ENCODE data around the gene SERPINA12.

DNA sequence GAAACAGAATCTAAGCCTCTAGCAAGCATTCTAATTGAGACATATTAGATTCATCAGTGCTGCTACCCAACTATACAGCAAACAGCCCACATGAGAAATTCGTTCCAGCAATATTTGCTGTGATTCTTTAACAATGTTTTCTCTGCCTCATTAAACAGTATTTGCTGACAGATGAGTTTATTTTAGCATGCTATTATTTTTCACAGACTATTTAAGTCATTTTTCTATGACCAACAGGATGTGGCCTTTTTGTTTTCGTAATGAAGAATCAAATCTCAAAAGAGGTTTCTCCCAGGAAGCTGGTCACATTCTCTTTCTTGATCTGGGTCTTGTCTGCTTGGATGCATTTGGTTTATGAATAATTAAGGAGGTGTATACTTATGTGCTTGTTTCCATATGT is 23.2 kb upstream of the SERPINA12 start:
- TF ChIP-seq, protein P1, sequence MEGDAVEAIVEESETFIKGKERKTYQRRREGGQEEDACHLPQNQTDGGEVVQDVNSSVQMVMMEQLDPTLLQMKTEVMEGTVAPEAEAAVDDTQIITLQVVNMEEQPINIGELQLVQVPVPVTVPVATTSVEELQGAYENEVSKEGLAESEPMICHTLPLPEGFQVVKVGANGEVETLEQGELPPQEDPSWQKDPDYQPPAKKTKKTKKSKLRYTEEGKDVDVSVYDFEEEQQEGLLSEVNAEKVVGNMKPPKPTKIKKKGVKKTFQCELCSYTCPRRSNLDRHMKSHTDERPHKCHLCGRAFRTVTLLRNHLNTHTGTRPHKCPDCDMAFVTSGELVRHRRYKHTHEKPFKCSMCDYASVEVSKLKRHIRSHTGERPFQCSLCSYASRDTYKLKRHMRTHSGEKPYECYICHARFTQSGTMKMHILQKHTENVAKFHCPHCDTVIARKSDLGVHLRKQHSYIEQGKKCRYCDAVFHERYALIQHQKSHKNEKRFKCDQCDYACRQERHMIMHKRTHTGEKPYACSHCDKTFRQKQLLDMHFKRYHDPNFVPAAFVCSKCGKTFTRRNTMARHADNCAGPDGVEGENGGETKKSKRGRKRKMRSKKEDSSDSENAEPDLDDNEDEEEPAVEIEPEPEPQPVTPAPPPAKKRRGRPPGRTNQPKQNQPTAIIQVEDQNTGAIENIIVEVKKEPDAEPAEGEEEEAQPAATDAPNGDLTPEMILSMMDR (conservative IDR thresholded peaks at IDR 0.05; ENCODE audit: low read depth, low read length), result no peak
- TF ChIP-seq EZH2 (IDR thresholded peaks at IDR 0.05; ENCODE audit: borderline replicate concordance, low read depth, low read length, poor library complexity, severe bottlenecking), result no peak
